GM10847 (cell line): Measurements from ENCODE around the gene KCNMA1.

Source experiments
- POLR2A ChIP-seq: IDR thresholded peaks from 2 replicates; pipeline ENCODE4 v1.6.1; 2011; ENCODE audit not compliant: insufficient read length; ENCODE audit errors: extremely low read depth

The KCNMA1 gene

GRCh38 chr10:77264527-77264926 lies 373.1 kb downstream of the KCNMA1 start:
- no peak for TF ChIP-seq POLR2A

GRCh38 chr10:77264107-77264506 lies 373.5 kb downstream of the KCNMA1 start:
- TF ChIP-seq POLR2A: no peak

GRCh38 chr10:77263700-77264099 lies 373.9 kb downstream of the KCNMA1 start:
- no peak for TF ChIP-seq POLR2A

GRCh38 chr10:77261146-77261545 lies 376.5 kb downstream of the KCNMA1 start:
- TF ChIP-seq POLR2A: no peak

- TF ChIP-seq POLR2A: no peak
Observed at GRCh38 chr10:77259171-77259874, 378.3 kb downstream of the KCNMA1 start.

DNA sequence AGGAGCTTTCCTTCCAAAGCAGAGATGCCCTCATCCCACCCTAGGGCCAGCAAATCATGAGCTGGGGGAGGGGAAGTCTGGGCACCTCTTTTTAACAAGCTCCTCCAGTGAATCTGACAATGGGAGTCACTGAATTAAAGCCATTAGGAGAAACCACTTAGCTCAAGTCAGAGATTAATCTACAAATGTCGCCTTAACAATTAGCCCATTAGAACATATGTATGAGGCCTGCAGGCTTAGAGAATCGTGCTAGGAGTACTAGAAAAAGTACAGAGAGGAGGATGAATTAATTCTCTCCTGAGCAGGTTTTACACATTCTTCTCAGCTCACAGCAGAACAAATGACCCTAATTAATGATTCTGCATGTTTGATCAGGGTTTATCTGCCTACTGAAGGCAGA lies 381.3 kb downstream of the KCNMA1 start:
- no peak for TF ChIP-seq POLR2A

DNA sequence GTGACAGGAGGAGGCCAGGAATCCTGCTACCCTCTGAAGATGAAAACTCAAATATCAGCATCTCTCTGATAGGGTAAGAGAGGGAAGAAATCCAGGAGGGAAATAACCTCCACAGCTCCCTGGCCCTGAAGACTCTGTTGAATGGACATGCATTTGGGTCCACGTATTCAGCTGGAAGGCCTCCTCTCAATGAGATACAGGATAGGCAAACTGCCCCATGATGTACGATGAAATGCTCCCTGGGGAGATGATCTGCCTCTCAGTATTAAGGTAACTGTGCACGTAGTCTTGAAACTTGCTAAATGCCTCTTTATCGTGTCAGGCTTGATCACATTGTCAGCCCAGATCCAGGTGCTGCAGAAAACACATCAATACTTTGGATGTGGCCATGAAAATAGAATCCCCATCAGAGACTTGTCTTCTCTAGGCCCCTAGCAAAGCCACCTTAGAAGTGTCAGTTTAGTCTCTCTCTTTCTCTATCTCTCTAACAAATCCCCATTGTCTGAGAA lies 384.0 kb downstream of the KCNMA1 start:
- no peak for TF ChIP-seq POLR2A

DNA sequence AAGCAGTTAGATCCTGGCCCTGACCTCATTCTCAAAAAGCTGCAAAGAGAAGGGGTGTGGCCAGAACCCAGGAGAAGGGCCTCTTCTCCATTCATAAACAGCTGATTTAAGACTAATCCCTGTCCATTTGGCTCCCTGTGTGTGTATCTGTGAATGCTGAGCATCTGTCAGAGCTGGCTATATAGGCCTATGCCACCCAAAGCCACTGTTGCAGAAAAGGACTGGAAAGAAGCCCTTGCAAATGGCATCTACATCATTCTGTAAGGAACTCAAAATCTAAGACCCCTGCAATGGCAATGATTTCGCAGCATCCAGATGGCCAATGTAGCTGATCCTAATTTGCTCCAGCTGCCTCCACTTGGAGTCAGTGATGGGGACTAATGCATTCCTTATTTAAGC lies 384.5 kb downstream of the KCNMA1 start:
- TF ChIP-seq POLR2A: no peak

DNA sequence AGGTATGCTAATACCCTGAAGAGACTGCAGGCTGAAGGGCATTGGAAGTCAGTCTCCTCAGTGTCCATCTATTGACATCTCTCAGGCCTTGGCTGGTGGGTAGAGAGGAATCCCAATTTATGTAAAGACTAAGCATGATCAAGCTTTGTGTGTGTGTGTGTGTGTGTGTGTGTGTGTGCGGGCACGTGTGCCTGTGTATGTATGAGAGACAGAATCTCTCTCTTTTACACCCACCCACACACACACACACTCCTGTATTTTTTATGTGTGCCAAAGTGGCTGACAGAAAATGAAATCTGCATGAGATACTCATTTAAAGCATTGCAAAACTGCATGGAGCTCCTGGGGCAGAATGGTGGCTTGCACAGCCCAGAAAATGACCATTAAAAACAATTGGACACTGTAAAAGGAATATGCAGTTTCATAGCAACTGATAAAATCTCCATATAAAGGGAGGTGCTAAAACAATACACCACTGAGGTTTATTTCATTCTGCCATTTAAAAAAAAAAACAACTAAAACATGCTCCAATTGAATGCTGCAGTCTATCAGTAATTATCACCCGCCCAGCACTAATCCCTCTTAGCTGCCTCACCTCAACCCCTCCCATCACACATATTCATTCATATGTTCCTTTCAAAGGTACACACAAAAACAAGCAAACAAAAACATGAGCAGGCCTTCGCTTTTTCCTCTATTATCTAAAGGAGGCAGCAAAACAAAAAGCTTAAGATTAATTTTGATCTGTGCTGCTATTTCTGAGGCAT lies 385.0 kb downstream of the KCNMA1 start:
- TF ChIP-seq POLR2A: no peak

DNA sequence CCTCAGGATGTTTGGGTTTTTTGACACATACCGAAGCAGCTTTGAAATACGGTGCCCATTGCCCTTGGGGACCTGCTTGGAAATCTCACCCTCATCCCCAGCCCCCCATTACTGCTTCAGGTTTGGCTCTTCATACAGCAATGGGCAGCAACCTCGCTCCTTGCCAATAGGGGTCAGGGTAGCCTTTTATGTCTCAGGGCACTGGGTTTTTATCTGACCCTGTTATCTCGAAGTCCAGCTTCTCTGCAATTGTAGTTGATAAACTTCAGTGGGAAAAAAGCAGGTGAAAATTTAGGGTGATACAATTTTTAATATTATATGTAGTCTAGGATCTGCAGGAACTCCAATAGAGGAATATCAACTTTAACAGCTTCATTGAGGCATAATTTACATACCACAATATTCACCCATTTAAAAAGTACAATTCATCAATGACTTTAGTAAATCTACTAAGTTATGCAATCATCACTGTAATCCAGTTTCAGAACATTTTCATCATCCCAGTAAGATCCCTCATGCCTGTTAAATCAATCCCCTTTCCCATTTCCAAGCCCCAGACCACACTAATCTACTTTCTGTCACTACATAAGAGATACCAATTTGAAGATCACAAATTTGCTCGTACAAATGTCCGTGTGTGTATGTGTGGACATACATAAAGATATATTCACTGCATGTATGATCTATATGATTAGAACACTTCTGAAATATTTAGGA lies 386.2 kb downstream of the KCNMA1 start:
- no peak for TF ChIP-seq POLR2A

DNA sequence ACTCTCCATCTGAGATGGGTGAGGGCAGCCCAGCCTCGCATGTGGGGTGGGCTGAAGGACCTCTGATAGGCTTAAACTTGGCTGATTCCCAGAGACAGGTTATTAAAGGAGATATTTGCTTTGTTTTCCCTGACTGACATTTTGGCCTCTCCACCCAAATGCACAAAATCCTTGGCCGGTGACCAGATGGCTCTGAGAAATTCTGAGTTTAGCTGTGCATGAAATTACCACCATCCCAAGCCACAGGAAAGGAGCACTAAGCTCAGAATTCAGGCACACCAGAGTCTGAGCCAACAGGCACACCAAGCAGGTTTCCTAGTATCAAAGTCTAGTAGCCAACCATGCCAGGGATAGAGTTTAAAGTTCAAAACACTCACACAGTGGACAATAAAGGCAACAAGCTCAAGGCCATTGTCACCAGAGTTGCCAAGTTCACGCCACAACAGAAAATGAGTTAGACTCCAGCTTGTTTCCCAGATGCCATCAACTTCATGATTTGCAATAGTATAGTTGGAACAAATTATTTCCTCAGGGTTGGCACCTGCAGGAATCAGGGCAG lies 387.6 kb downstream of the KCNMA1 start:
- no peak for TF ChIP-seq POLR2A

- TF ChIP-seq POLR2A: no peak
Observed at GRCh38 chr10:77248104-77248790, 389.4 kb downstream of the KCNMA1 start.

DNA sequence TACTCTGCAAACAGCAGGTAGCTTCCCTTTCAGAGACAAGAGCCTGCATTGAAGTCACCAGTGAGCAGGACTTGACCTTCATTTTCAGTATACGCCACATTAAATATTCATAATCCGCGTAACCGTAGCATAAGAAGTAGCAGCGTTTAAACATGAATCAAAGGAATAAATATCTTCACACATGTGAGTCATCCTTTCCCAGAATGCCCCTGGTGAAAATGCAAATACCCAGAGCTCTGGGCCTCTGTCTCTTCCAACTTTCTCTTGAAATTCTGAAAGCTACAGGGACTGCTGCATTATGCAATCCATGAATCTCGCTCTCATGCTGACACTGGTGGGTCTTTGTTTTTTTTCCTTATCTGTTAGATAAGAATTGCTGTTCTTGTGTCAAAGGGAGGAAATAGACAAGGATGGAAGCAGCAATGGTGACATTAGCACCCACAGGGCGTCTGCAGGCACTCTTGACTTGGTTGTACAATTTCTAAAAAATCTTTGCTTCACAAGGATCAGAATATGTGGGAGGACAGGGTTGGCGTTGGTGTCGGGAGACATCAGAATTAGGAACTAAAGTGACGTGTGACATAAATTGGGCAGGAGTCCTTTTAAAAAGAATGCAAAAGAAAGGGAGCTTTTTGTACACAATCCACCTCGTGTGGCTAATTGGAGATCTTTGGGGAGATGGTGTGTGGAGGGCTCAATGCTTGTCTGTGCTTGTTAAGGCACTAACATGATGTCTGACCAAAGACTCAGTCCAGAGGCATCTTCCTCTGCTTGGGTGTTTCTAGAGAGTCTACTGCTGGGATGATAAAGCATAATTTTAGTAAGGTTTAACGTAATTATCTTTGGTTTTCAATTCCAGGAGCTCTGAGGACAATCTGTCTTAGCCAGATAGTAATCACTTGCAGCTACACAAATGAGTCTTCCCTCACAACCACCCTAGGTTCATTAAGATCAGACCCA lies 390.3 kb downstream of the KCNMA1 start:
- TF ChIP-seq POLR2A: no peak

DNA sequence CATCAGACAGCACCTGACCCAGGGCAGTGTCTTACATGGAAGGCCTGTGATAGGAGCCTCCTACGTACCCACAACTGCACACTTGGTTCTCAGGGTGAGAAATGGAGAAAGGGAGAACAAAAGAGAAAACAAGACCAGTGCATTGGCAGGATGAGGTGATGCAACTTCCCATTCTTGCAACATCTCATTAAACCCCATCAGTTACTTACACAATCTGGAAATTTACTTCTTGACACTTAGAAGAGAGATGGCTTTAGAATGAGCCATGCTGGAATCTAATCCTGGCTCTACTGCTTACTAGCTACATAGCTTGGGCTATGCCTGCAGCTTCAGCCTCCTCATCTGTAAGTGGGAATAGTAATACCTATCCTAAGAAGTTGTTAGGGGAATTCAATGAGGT lies 391.7 kb downstream of the KCNMA1 start:
- no peak for TF ChIP-seq POLR2A
